Brain microvascular endothelial cell (primary cell): ENCODE measurements around the gene KRR1.

Experiments
- DNase-seq: peaks from one replicate; pipeline ENCODE4 v3.0.0-alpha.2; 2020
- H3K27ac ChIP-seq: fragments of 250-450 bp; sonication (Bioruptor Pico); 2 replicates; pipeline ENCODE4 v1.5.1; 2020; ENCODE audit warnings: mild to moderate bottlenecking, moderate library complexity
- H3K27me3 ChIP-seq: fragments of 250-450 bp; sonication (Bioruptor Pico); replicated peaks from 2 replicates; pipeline ENCODE4 v1.5.1; 2020; ENCODE audit warnings: mild to moderate bottlenecking
- H3K36me3 ChIP-seq: fragments of 250-450 bp; sonication (Bioruptor Pico); replicated peaks from 2 replicates; pipeline ENCODE4 v1.5.1; 2020; ENCODE audit warnings: mild to moderate bottlenecking
- H3K4me3 ChIP-seq: 2 replicates; pipeline ENCODE4 v1.5.1; 2011; ENCODE audit warnings: low read depth, mild to moderate bottlenecking, control low read depth, low read length, moderate library complexity
- in situ Hi-C: cut with HindIII; loops from 2 replicates; pipeline ENCODE4 v1.10.0; 2017; ENCODE audit warnings: low sequenced_read_pairs, low pct_ligation_motif_present
- TF ChIP-seq, protein P1 (sequence below): IDR thresholded peaks from 2 replicates; pipeline ENCODE4 v1.5.1; 2011; ENCODE audit warnings: low read depth, mild to moderate bottlenecking, moderate library complexity, low read length, control low read depth, inconsistent platforms; ENCODE audit errors: missing control alignments

KRR1 gene

DNA sequence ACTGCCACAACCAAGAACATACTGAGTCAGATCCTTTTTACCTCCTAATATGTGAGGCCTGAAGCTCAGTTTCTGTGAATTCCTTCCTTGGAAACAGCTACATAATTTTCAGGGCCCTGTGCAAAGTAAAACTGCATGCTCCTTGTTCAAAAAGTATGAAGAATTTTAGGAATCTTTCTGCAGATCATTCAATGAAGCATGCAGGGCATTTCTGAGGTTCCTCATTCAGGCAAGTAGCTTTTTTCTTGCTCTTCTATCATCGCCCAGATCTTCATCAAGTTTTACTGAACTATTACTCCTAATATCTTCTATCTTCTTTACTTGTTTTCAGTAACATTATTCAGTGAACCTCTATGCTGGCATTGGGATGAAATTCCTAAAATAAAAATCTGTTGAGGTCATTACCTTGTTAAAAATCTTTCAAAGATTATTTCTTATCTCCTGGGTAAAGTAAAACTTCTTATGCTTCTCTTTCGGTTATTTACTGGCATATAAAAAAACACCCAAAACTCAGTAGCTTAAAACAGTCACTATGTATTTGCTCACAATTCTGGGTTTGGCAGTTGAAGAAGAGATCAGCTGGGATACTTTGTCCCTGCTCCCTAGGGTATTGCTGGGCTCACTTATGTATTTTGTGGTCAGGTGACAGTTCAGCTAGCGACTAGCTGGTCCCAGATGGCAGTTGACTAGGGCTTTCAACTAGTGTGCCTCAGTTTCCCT lies 42.6 kb upstream of the KRR1 start:
- DNase-seq = no peak
- TF ChIP-seq, protein P1, sequence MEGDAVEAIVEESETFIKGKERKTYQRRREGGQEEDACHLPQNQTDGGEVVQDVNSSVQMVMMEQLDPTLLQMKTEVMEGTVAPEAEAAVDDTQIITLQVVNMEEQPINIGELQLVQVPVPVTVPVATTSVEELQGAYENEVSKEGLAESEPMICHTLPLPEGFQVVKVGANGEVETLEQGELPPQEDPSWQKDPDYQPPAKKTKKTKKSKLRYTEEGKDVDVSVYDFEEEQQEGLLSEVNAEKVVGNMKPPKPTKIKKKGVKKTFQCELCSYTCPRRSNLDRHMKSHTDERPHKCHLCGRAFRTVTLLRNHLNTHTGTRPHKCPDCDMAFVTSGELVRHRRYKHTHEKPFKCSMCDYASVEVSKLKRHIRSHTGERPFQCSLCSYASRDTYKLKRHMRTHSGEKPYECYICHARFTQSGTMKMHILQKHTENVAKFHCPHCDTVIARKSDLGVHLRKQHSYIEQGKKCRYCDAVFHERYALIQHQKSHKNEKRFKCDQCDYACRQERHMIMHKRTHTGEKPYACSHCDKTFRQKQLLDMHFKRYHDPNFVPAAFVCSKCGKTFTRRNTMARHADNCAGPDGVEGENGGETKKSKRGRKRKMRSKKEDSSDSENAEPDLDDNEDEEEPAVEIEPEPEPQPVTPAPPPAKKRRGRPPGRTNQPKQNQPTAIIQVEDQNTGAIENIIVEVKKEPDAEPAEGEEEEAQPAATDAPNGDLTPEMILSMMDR = no peak
- no peaks in the 10 kb centered on the region for H3K36me3 ChIP-seq
- H3K27ac ChIP-seq = no peak overlapping the region
- no peaks in the 10 kb centered on the region for H3K27me3 ChIP-seq
- H3K4me3 ChIP-seq = no peak overlapping the region
- in situ Hi-C loops = no loop called here

DNA sequence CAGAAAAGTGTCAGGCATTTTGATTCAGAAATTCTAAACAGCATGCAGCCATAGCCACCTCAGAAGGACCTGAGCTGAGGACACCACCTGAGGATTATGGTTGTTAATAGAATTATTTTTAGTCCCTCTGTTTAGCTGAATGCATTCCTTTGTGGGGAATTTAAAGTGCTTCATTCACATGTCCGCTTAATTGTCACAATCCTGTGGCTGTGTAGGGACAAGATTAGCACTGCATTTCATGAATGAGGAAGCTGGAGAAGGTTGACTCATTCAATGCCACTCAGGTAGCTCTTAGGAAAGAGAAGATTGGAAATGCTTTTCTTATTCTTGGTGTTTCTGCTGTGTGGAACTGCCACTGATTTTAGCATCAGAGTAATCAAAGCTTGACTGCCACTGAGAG lies 42.0 kb upstream of the KRR1 start:
- Histone ChIP-seq H3K27me3 (no peaks in the 10 kb centered on the region), H3K36me3 (no peaks in the 10 kb centered on the region), H3K4me3 (no peak overlapping the region), H3K27ac (no peak overlapping the region)
- DNase-seq = no peak
- TF ChIP-seq, protein P1 = no peak
- in situ Hi-C loops = no loop called here

DNA sequence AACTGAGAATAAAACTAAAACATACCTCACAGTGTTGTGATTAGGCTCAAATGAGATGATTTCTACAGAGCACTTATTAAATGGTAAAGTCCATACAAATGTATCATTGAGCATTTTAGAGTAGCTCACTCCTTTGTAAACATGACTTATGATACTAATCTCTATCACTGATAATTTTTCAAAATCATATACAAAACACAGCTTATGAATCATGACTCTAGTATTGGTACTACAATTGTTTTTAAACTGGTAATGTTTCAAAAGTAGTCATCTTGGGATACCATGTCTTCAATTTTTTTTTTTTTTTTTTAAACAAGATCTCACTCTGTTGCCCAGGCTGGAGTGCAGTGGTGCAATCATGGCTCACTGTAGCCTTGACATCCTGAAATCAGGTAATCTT lies 40.1 kb upstream of the KRR1 start:
- no peak for DNase-seq
- Histone ChIP-seq H3K27ac (no peak overlapping the region), H3K36me3 (no peaks in the 10 kb centered on the region), H3K4me3 (no peak overlapping the region), H3K27me3 (no peaks in the 10 kb centered on the region)
- in situ Hi-C loops = no loop called here
- TF ChIP-seq, protein P1 = no peak

DNA sequence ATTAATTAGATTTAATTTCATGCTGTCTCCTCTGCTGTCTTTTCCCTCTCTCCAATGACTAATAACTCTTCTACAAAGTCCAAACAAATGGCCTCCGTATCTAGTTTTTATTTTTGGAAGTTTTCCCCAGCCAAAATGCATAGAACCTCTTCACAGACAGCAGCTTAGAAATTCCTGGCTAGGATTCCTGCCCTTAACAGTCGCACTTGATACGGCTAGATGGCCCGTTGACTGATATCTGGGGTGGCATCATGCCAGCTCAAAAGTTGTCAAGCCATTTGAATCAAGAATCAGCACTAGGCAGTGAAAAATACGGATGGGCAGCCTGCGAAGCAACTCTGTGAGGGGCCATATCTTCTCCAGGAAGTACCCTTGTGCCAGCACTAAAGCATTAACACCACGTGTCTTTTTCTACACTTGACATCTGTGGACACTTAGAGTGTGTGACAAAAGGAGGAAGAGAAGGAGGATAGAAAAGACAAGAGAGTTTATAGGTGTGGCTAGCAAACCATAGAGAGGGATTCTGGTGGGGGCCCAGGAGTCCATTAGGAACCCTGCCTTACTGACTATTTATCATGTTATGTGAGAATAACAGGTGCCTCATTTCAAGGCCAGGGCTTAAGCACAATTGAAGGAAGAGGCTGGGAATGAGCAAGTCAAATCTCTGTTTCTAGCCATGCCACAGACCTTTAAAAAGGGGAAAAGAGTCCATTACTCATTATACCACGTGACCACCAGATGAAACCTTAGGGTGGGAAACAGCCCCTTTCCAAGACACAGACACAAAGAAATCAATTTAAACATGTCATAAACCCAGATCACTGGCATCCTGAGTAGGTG lies 39.2 kb upstream of the KRR1 start:
- TF ChIP-seq, protein P1 = no peak
- Histone ChIP-seq H3K27me3 (no peaks in the 10 kb centered on the region), H3K4me3 (no peak overlapping the region), H3K36me3 (no peaks in the 10 kb centered on the region), H3K27ac (no peak overlapping the region)
- no peak for DNase-seq
- in situ Hi-C loops = no loop called here

DNA sequence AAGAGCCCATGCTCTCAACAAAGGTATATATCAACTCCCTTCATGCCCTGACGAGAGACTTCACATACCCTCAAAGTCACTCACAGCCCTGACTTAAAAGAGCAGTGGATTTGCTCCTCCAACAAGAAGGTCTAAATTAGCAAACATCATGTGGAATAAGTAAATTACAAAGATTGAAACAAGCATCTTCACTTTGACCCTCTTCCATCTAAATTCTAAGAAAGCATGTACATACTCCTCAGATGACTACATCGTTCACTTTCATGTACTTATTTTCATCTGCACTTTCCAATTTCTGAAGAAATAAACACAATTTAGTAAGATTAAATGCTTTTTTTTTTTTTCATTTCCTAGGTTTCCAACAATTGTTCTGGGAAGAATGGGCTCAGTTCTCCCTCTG lies 38.6 kb upstream of the KRR1 start:
- TF ChIP-seq, protein P1 = no peak
- H3K27ac ChIP-seq = no peak overlapping the region
- no peak overlapping the region for H3K4me3 ChIP-seq
- H3K27me3 ChIP-seq = no peaks in the 10 kb centered on the region
- no peak for DNase-seq
- no peaks in the 10 kb centered on the region for H3K36me3 ChIP-seq
- in situ Hi-C loops = loop anchor here (25.0 kb wide), 1 partner anchor 487 kb away; the partner anchor contains the start of gene PHLDA1
